CD4-positive, CD25-positive, alpha-beta regulatory T cell (primary cell): ENCODE results near the gene RPN1. TPM values are rescaled to one million over a fixed set of nuclear protein-coding genes. Genes with fewer than 3 reads are reported as not detected.

Source experiments
- ATAC-seq, 2 donors: fragments of 150-1000 bp; cut with Tn5 transposase; one replicate each; pipeline ENCODE4 v1.10.0; 2021; ENCODE audit warnings: low read depth in 2 of 2, moderate number of reproducible peaks in 2 of 2, moderate library complexity in 1 of 2
- DNase-seq, 3 donors: peaks; one replicate each; pipeline versions ENCODE4 v3.0.0 to v3.0.0-alpha.2; 2012 to 2022; ENCODE audit warnings: mixed read lengths in 1 of 3
- H3K27ac ChIP-seq: one replicate; pipeline ENCODE4 v1.7.0; 2013; ENCODE audit warnings: mild to moderate bottlenecking, low read length; ENCODE audit not compliant: insufficient read depth, poor library complexity, severe bottlenecking
- H3K27me3 ChIP-seq: one replicate; pipeline ENCODE4 v1.7.0; 2013; ENCODE audit warnings: low read length; ENCODE audit not compliant: control insufficient read depth, insufficient read depth
- H3K36me3 ChIP-seq: one replicate; pipeline ENCODE4 v1.7.0; 2013; ENCODE audit warnings: mild to moderate bottlenecking, low read length, moderate library complexity; ENCODE audit not compliant: control insufficient read depth, insufficient read depth
- H3K4me1 ChIP-seq: 2 replicates; pipeline ENCODE4 v1.7.0; 2013; ENCODE audit warnings: mild to moderate bottlenecking, low read length; ENCODE audit not compliant: insufficient read depth, control insufficient read depth, poor library complexity, severe bottlenecking
- H3K4me3 ChIP-seq: one replicate; pipeline ENCODE4 v1.7.0; 2013; ENCODE audit warnings: low read depth, mild to moderate bottlenecking, low read length, moderate library complexity
- H3K9me3 ChIP-seq, 2 experiments: 1 replicate in 1 of 2; 2 replicates in 1 of 2; pipeline ENCODE4 v1.7.0; 2013; ENCODE audit warnings: low read length in 2 of 2, mild to moderate bottlenecking in 1 of 2, moderate library complexity in 1 of 2; ENCODE audit not compliant: control insufficient read depth in 2 of 2
- H3K27ac Mint-ChIP-seq, 3 donors: one replicate each; pipeline ENCODE4 v1.8.0; 2020 to 2022; ENCODE audit warnings: mild to moderate bottlenecking in 3 of 3, mixed read lengths in 3 of 3, moderate library complexity in 2 of 3
- H3K27me3 Mint-ChIP-seq: one replicate; pipeline ENCODE4 v1.8.0; 2022; ENCODE audit warnings: mild to moderate bottlenecking, mixed read lengths
- H3K36me3 Mint-ChIP-seq: one replicate; pipeline ENCODE4 v1.8.0; 2020; ENCODE audit warnings: mixed read lengths
- H3K4me1 Mint-ChIP-seq, 4 donors: one replicate each; pipeline ENCODE4 v1.8.0; 2020 to 2022; ENCODE audit warnings: mixed read lengths in 4 of 4, mild to moderate bottlenecking in 1 of 4
- H3K4me3 Mint-ChIP-seq, 4 donors: one replicate each; pipeline ENCODE4 v1.8.0; 2020 to 2022; ENCODE audit warnings: mild to moderate bottlenecking in 4 of 4, mixed read lengths in 4 of 4, moderate library complexity in 3 of 4
- H3K9me3 Mint-ChIP-seq, 7 donors: one replicate each; pipeline ENCODE4 v1.8.0; 2020 to 2022; ENCODE audit warnings: mixed read lengths in 7 of 7, mild to moderate bottlenecking in 3 of 7, moderate library complexity in 2 of 7
- polyA plus RNA-seq, 4 donors: library from polyadenylated mRNA; unstranded; fragments of 300-500 nt; fragmentation: Illumina TruSeq; gene quantifications; one replicate each; pipeline ENCODE4 v1.2.3, GENCODE V29; 2021
- total RNA-seq: library from RNA; stranded (reverse); gene quantifications from one replicate; pipeline ENCODE4 v1.2.3, GENCODE V29; 2022

Gene RPN1
- total and polyA plus RNA-seq, 5 donors from 2014 or later, result 94.4 to 283 (median 248) TPM

DNA sequence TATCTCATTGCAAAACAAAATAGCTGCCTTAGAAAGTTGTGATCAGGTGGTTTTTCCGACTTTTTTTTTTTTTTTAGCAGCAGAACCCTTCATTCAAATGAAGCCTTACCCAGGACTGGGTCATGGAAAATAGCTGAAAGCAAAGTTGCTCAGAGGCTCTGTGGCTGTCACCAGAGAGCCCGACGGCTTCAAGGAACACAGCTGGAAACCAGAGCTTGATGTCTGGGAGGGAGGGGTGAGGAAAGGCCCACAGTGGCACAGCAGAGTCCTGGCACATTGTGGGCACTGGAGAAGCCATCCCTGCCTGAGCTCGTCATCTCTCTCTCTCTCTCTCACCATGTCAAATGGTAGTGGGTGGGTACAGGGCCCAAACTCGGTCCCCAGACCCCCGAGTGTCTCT is 77.5 kb downstream of the RPN1 start:
- peaks cover 0 to 19% (median 9%) of the 10 kb centered on the region in 4 donors for H3K4me1 Mint-ChIP-seq

DNA sequence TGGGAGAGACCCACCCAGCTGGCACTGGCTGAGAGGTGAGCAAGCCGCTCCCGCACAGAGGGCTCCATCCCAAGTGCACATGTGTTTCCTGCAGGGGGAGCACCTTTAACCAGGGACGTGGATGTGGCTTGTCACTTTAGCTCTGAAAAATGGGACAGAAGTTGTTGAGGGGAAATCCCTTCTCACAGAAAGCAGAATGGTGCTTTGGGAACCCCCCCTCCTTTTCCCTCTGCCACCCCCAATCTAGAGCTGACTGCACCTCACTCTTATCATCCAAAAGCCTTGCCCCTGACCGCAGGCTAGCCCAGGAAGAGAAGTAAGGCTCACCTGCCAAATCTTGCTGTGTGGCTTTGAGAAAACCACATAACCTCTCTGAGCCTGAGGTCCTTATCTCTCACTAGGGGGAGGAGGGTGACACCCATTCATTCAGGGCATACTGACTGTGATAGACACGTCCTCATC is 77.9 kb downstream of the RPN1 start:
- ATAC-seq (no peak), DNase-seq (peak in 1 of 3 donors; percentile 37)
- peaks cover 0 to 19% (median 9%) of the 10 kb centered on the region in 4 donors for H3K4me1 Mint-ChIP-seq
- no peak overlapping the region for H3K4me3 ChIP-seq
- H3K27me3 Mint-ChIP-seq, result peaks cover 40% of the 10 kb centered on the region
- no peak overlapping the region for H3K27ac ChIP-seq
- H3K9me3 ChIP-seq, result no peaks in the 10 kb centered on the region
- H3K36me3 ChIP-seq, result no peaks in the 10 kb centered on the region
- H3K4me3 Mint-ChIP-seq, result no peak overlapping the region
- H3K36me3 Mint-ChIP-seq, result no peaks in the 10 kb centered on the region
- no peak overlapping the region for H3K27ac Mint-ChIP-seq
- H3K9me3 Mint-ChIP-seq, result no peaks in the 10 kb centered on the region
- peaks cover 15% of the 10 kb centered on the region for H3K4me1 ChIP-seq
- peaks cover 8% of the 10 kb centered on the region for H3K27me3 ChIP-seq

More for the DNA sequence above, 77.5 kb downstream of the RPN1 start:
- H3K4me1 ChIP-seq, result peaks cover 15% of the 10 kb centered on the region
- H3K27ac ChIP-seq, result no peak overlapping the region
- Mint-ChIP-seq H3K9me3 (no peaks in the 10 kb centered on the region), H3K36me3 (no peaks in the 10 kb centered on the region), H3K27ac (no peak overlapping the region), H3K4me3 (peak overlapping the region in 1 of 4 donors; percentile 74), H3K27me3 (peaks cover 40% of the 10 kb centered on the region)
- ATAC-seq, result no peak
- no peak overlapping the region for H3K4me3 ChIP-seq
- H3K27me3 ChIP-seq, result peaks cover 8% of the 10 kb centered on the region
- H3K9me3 ChIP-seq, result no peaks in the 10 kb centered on the region
- no peak for DNase-seq
- no peaks in the 10 kb centered on the region for H3K36me3 ChIP-seq

DNA sequence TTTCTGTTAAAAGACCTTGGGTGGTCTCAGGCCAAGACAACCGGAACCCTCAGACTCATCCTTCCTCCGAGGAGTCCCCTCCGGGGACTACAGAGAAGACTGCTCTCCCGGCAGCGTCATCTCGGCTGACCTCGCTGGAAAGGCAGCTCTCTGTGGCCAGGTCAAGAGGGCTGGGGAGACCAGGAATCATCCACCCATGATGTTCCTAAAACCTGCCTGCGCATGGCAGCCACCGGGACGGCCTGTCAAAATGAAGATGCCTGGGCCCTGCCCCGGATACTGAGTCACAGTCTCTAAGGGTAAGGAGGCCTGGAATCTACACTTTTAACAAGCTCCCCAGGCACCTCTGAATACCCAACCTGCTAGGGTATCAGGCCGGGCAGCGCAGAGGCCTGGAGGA is 78.6 kb downstream of the RPN1 start:
- Mint-ChIP-seq H3K4me1 (peaks cover 0 to 19% (median 9%) of the 10 kb centered on the region in 4 donors), H3K4me3 (no peak overlapping the region), H3K9me3 (no peaks in the 10 kb centered on the region), H3K27ac (no peak overlapping the region), H3K36me3 (no peaks in the 10 kb centered on the region), H3K27me3 (peaks cover 40% of the 10 kb centered on the region)
- Histone ChIP-seq H3K9me3 (no peaks in the 10 kb centered on the region), H3K4me1 (peaks cover 15% of the 10 kb centered on the region), H3K4me3 (no peak overlapping the region), H3K36me3 (no peaks in the 10 kb centered on the region), H3K27ac (no peak overlapping the region), H3K27me3 (peaks cover 8% of the 10 kb centered on the region)
- ATAC-seq (no peak), DNase-seq (no peak)

Other genes starting within 250 kb of the RPN1 start
- not detected for gene DNAJB8, start 183.9 kb downstream of the RPN1 start, total RNA-seq
- gene DNAJB8, start 183.9 kb downstream of the RPN1 start, polyA plus RNA-seq, result not detected
- 6.2 TPM for gene GATA2, start 157.6 kb downstream of the RPN1 start, total RNA-seq
- not detected for gene GATA2, start 157.6 kb downstream of the RPN1 start, polyA plus RNA-seq
- 156 TPM for gene RAB7A, start 75.4 kb upstream of the RPN1 start, total RNA-seq
- 100 to 1,000 TPM; 179 to 200 (median 186) TPM for gene RAB7A, start 75.4 kb upstream of the RPN1 start, polyA plus RNA-seq
- 46.7 TPM for gene ACAD9, start 228.8 kb upstream of the RPN1 start, total RNA-seq
- gene ACAD9, start 228.8 kb upstream of the RPN1 start, polyA plus RNA-seq, result 10 to 100 TPM; 18.0 to 26.1 (median 22.1) TPM